ENCODE results near the gene TLR4.

TLR4 gene

DNA sequence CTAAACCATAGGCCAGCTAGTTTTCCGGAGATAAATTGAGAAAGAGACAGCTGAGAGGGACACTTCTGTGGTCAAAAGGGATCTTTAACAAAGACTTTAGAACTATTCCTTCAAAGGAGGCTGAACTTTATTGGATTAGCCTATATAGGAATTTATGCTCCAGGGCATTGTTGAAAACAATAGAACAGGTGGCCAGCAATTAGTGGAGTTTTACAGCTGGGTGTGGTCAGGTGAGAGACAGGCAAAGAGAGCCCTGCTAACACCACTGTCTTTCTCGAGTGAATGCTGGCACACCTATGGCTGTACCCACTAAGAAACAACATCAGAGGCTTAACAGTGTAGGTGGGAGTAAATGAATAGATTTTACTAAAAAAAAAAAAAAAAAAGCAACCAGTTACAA is 16.7 kb upstream of the TLR4 start:
- H3K27ac ChIP-seq (ENCODE audit: low read depth, low read length), result no peak overlapping the region
- H3K27me3 ChIP-seq (ENCODE audit: control insufficient read depth, insufficient read depth, low read length), result no peaks in the 10 kb centered on the region
- no peak overlapping the region for H3K9ac ChIP-seq (ENCODE audit: low read length)
- H3K4me1 ChIP-seq (ENCODE audit: control insufficient read depth, insufficient read depth, low read length), result no peaks in the 10 kb centered on the region
- H3K36me3 ChIP-seq (ENCODE audit: control insufficient read depth, insufficient read depth, low read length), result no peaks in the 10 kb centered on the region
- H3K4me3 ChIP-seq (ENCODE audit: low read length), result no peak overlapping the region

DNA sequence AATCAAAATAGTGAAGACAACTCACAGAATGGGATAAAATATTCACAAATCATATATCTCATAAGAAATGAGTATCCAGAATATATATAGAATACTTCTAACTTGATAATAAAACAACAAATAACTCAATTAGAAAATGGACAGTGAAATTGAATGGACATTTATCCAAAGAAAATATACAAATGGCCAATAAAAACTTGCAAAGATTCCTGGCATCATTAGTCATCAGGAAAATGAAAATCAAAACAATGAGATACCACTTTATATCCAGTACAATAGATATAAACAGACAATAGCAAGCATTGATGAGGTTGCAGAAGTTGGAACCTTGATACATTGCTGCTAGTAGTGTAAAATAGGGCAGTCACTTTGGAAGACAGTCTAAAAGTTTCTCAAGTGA is 12.8 kb upstream of the TLR4 start:
- no peak overlapping the region for H3K27ac ChIP-seq (ENCODE audit: low read depth, low read length)
- no peaks in the 10 kb centered on the region for H3K4me1 ChIP-seq (ENCODE audit: control insufficient read depth, insufficient read depth, low read length)
- no peaks in the 10 kb centered on the region for H3K36me3 ChIP-seq (ENCODE audit: control insufficient read depth, insufficient read depth, low read length)
- no peaks in the 10 kb centered on the region for H3K27me3 ChIP-seq (ENCODE audit: control insufficient read depth, insufficient read depth, low read length)
- H3K9ac ChIP-seq (ENCODE audit: low read length), result no peak overlapping the region
- no peak overlapping the region for H3K4me3 ChIP-seq (ENCODE audit: low read length)

DNA sequence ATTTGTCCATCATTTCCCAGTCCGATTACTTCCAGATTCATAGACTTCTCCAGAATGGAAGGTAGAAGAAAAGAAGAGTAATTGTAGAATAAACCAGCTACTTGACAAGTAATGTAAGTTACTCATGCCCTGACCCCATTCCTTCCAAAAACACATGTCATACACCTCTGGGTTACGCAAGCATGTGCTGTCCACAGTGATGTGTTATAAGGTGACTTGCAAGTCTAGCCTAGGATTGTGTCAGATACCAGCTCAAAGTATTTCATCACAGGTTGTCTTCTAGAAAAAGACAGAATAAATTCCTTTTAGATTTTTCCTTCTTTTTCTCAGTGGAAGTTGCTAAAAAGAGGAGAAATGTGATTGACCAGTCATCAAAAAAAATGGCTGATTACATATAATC is 8.0 kb upstream of the TLR4 start:
- Histone ChIP-seq H3K36me3 (ENCODE audit: control insufficient read depth, insufficient read depth, low read length) (no peaks in the 10 kb centered on the region), H3K27me3 (ENCODE audit: control insufficient read depth, insufficient read depth, low read length) (no peaks in the 10 kb centered on the region), H3K27ac (ENCODE audit: low read depth, low read length) (no peak overlapping the region), H3K4me1 (ENCODE audit: control insufficient read depth, insufficient read depth, low read length) (no peaks in the 10 kb centered on the region), H3K9ac (ENCODE audit: low read length) (no peak overlapping the region), H3K4me3 (ENCODE audit: low read length) (no peak overlapping the region)

DNA sequence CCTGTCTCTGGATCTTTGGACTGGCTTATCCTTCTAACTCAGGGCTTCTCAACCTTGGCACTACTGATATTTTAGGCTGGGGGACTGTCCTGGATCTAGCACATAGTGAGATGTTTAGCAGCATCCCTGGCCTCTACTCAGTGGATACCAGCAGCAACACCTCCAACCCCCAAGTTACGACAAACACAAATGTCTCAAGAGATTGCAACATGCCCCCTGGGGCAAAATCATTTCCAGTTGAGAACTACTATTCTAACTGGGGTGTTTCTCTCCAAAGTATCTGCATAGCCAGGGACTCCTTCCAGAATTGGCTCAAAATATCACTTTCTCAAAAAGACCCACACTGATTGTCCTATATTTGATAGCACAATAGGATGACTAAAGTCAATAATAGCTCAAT is 7.2 kb upstream of the TLR4 start:
- Histone ChIP-seq H3K36me3 (ENCODE audit: control insufficient read depth, insufficient read depth, low read length) (no peaks in the 10 kb centered on the region), H3K27me3 (ENCODE audit: control insufficient read depth, insufficient read depth, low read length) (no peaks in the 10 kb centered on the region), H3K4me1 (ENCODE audit: control insufficient read depth, insufficient read depth, low read length) (no peaks in the 10 kb centered on the region), H3K9ac (ENCODE audit: low read length) (no peak overlapping the region), H3K4me3 (ENCODE audit: low read length) (no peak overlapping the region), H3K27ac (ENCODE audit: low read depth, low read length) (no peak overlapping the region)

DNA sequence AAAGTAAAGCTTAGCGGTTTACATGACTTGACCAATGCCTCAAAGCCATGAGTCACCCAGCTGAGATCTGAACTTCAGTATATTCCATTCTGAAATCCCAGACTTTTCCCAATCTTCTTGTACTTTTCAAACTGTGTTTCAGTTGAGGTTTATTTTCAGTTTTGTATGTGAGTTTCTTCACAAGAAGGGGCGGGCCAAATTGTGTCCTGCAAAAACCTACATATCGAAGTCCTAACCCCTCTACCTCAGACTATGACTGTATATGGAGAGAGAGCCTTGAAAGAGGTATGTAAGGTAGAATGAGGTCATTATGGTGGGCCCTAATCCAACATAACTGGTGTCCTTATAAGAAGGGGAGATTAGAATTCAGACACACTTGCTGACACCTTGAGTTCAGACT is 666 bp upstream of the TLR4 start:
- H3K4me3 ChIP-seq (ENCODE audit: low read length), result peak overlapping the region; percentile 6

DNA sequence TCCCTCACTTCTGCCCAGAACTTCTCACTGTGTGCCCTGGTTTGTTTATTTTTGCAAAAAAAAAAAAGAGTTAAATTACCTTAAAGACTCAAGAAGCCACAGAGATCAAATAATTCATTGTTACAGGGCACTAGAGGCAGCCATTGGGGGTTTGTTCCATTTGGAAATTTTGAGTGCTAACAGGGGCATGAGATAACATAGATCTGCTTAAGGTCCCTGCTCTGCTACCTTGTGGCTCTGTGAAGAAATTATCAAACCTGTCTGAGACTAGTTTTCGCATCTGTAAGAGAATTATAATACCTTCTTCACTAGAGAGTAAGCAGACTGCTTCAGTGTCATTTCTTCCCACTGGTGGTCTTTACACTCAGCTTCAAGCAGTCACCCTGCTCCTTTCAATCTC is 394 bp downstream of the TLR4 start:
- H3K27me3 ChIP-seq (ENCODE audit: control insufficient read depth, insufficient read depth, low read length), result no peaks in the 10 kb centered on the region
- H3K4me3 ChIP-seq (ENCODE audit: low read length), result peak overlapping the region; percentile 6
- no peak overlapping the region for H3K9ac ChIP-seq (ENCODE audit: low read length)

More for the DNA sequence above, 666 bp upstream of the TLR4 start:
- peak overlapping the region; percentile 67 for H3K27ac ChIP-seq (ENCODE audit: low read depth, low read length)
- H3K9ac ChIP-seq (ENCODE audit: low read length), result no peak overlapping the region
- peaks cover 5% of the 10 kb centered on the region for H3K4me1 ChIP-seq (ENCODE audit: control insufficient read depth, insufficient read depth, low read length)
- no peaks in the 10 kb centered on the region for H3K27me3 ChIP-seq (ENCODE audit: control insufficient read depth, insufficient read depth, low read length)
- no peaks in the 10 kb centered on the region for H3K36me3 ChIP-seq (ENCODE audit: control insufficient read depth, insufficient read depth, low read length)

DNA sequence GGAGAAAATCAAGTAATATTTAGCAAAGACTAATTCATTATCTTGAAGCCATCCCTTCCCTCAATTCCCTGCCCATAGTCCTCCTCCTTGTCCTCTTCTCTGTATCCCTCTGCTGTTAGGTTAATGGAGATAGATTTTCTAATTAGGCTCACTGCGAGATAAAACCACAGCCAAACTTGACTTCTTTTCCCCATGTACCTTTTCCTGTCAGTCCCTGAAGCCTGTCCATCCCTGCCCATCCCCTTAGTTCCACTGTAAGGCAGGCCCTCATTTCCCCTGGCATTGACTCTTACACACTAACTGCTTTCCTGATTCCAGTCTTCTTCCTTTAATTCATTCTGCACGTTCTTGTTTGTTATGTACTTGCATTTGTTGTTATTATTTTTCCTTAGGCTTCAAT is 1.2 kb downstream of the TLR4 start:
- Histone ChIP-seq H3K27ac (ENCODE audit: low read depth, low read length) (no peak overlapping the region), H3K27me3 (ENCODE audit: control insufficient read depth, insufficient read depth, low read length) (no peaks in the 10 kb centered on the region), H3K9ac (ENCODE audit: low read length) (no peak overlapping the region), H3K36me3 (ENCODE audit: control insufficient read depth, insufficient read depth, low read length) (no peaks in the 10 kb centered on the region), H3K4me1 (ENCODE audit: control insufficient read depth, insufficient read depth, low read length) (peaks cover 5% of the 10 kb centered on the region), H3K4me3 (ENCODE audit: low read length) (peak overlapping the region; percentile 40)

More for the DNA sequence above, 394 bp downstream of the TLR4 start:
- Histone ChIP-seq H3K27ac (ENCODE audit: low read depth, low read length) (no peak overlapping the region), H3K36me3 (ENCODE audit: control insufficient read depth, insufficient read depth, low read length) (no peaks in the 10 kb centered on the region), H3K4me1 (ENCODE audit: control insufficient read depth, insufficient read depth, low read length) (peaks cover 5% of the 10 kb centered on the region)

DNA sequence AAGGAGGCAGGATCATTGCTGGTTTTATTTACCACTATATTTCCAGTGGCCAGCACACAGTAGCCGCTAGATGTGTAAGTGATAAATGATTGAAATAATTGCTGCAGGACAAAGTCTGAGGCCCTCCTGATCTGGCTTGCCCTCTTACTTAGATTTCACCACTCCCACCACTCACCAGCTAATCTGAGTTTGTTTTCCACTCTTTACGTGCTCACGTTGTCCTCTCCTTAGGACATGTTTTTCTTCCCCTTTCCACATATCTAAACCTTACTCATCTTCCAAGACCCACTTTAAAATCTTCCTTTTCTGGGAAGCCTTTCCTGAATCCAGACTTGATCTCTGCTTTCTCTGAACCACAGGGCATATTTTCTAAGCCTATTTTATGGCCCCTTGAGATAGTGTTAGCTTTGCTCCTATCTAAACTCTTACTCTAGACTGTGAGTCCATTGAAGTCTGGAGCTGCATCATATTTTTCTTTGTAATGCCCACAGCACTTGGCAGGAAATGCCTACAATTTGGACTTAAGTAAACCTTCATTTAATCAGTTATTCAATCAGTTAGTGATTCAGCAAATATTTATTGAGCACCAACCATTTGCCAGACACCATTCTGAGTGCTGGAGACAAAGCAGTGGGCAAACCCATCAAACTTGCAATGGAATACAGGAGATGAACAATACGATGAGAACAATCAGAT is 2.4 kb downstream of the TLR4 start:
- Histone ChIP-seq H3K36me3 (ENCODE audit: control insufficient read depth, insufficient read depth, low read length) (no peaks in the 10 kb centered on the region), H3K9ac (ENCODE audit: low read length) (no peak overlapping the region), H3K27ac (ENCODE audit: low read depth, low read length) (no peak overlapping the region), H3K4me3 (ENCODE audit: low read length) (peak overlapping the region; percentile 13), H3K27me3 (ENCODE audit: control insufficient read depth, insufficient read depth, low read length) (no peaks in the 10 kb centered on the region), H3K4me1 (ENCODE audit: control insufficient read depth, insufficient read depth, low read length) (peaks cover 5% of the 10 kb centered on the region)

DNA sequence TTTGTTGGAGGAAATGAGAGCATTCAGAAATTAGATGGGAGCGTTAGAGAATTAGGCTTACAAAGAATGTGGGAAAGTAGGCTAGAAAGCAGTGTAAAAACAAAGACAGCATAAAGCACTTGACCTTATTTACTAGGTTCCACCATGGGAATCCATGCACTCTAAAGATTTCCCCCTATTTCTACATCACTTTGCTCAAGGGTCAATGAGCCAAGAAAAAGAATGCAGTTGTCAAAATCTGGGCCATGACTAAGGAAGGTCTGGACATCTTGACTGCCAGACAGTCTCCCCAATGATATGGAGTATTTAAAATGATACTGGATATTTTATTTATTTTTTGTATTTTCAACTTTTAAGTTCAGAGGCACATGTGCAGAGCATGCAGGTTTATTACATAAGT is 3.4 kb downstream of the TLR4 start:
- Histone ChIP-seq H3K36me3 (ENCODE audit: control insufficient read depth, insufficient read depth, low read length) (no peaks in the 10 kb centered on the region), H3K27me3 (ENCODE audit: control insufficient read depth, insufficient read depth, low read length) (no peaks in the 10 kb centered on the region), H3K9ac (ENCODE audit: low read length) (no peak overlapping the region), H3K4me3 (ENCODE audit: low read length) (peak overlapping the region; percentile 11), H3K4me1 (ENCODE audit: control insufficient read depth, insufficient read depth, low read length) (peaks cover 5% of the 10 kb centered on the region), H3K27ac (ENCODE audit: low read depth, low read length) (no peak overlapping the region)

DNA sequence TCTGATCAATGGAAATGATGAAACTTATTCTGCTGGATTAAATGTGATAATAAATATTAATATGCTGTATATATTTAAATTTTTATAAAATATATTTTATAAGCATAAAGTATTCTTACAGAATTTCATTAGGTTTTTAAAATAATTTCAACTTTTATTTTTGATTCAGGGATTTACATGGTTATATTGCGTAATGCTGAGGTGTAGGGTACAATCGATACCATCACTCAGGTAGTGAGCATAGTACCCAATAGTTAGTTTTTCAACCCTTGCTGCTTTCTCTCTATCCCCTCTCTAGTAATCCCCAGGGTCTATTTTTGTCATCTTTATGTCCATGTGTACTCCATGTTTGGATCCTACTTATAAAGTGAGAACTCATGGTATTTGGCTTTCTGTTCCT is 5.7 kb downstream of the TLR4 start:
- Histone ChIP-seq H3K4me1 (ENCODE audit: control insufficient read depth, insufficient read depth, low read length) (no peaks in the 10 kb centered on the region), H3K4me3 (ENCODE audit: low read length) (no peak overlapping the region), H3K27me3 (ENCODE audit: control insufficient read depth, insufficient read depth, low read length) (no peaks in the 10 kb centered on the region), H3K27ac (ENCODE audit: low read depth, low read length) (no peak overlapping the region), H3K9ac (ENCODE audit: low read length) (no peak overlapping the region), H3K36me3 (ENCODE audit: control insufficient read depth, insufficient read depth, low read length) (no peaks in the 10 kb centered on the region)

DNA sequence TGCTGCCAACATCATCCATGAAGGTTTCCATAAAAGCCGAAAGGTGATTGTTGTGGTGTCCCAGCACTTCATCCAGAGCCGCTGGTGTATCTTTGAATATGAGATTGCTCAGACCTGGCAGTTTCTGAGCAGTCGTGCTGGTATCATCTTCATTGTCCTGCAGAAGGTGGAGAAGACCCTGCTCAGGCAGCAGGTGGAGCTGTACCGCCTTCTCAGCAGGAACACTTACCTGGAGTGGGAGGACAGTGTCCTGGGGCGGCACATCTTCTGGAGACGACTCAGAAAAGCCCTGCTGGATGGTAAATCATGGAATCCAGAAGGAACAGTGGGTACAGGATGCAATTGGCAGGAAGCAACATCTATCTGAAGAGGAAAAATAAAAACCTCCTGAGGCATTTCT is 10.1 kb downstream of the TLR4 start:
- no peaks in the 10 kb centered on the region for H3K27me3 ChIP-seq (ENCODE audit: control insufficient read depth, insufficient read depth, low read length)
- H3K27ac ChIP-seq (ENCODE audit: low read depth, low read length), result no peak overlapping the region
- no peaks in the 10 kb centered on the region for H3K4me1 ChIP-seq (ENCODE audit: control insufficient read depth, insufficient read depth, low read length)
- H3K9ac ChIP-seq (ENCODE audit: low read length), result no peak overlapping the region
- no peaks in the 10 kb centered on the region for H3K36me3 ChIP-seq (ENCODE audit: control insufficient read depth, insufficient read depth, low read length)
- H3K4me3 ChIP-seq (ENCODE audit: low read length), result no peak overlapping the region

DNA sequence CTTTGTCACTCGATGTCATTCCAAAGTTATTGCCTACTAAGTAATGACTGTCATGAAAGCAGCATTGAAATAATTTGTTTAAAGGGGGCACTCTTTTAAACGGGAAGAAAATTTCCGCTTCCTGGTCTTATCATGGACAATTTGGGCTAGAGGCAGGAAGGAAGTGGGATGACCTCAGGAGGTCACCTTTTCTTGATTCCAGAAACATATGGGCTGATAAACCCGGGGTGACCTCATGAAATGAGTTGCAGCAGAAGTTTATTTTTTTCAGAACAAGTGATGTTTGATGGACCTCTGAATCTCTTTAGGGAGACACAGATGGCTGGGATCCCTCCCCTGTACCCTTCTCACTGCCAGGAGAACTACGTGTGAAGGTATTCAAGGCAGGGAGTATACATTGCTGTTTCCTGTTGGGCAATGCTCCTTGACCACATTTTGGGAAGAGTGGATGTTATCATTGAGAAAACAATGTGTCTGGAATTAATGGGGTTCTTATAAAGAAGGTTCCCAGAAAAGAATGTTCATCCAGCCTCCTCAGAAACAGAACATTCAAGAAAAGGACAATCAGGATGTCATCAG is 11.3 kb downstream of the TLR4 start:
- Histone ChIP-seq H3K27me3 (ENCODE audit: control insufficient read depth, insufficient read depth, low read length) (no peaks in the 10 kb centered on the region), H3K4me1 (ENCODE audit: control insufficient read depth, insufficient read depth, low read length) (no peaks in the 10 kb centered on the region), H3K4me3 (ENCODE audit: low read length) (no peak overlapping the region), H3K36me3 (ENCODE audit: control insufficient read depth, insufficient read depth, low read length) (no peaks in the 10 kb centered on the region), H3K27ac (ENCODE audit: low read depth, low read length) (no peak overlapping the region), H3K9ac (ENCODE audit: low read length) (no peak overlapping the region)

DNA sequence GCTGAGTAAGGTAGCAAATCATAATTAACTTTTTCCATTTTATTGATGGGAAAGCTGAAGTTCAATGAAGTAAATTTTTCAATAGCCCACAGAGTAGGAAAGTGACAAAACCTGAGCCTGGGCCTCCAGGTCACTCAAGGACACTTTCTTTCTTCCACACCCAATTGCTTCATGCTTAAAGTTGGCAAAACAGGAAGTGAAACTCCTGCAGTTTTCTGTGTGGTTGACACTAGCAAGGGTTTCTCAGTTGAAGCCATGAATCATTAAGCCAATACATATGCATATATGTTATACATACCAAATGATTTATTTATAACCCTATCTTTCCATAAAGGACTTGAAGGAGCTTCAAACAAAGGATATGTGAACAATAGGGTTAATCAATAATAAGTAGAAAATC is 13.9 kb downstream of the TLR4 start:
- no peaks in the 10 kb centered on the region for H3K36me3 ChIP-seq (ENCODE audit: control insufficient read depth, insufficient read depth, low read length)
- H3K27me3 ChIP-seq (ENCODE audit: control insufficient read depth, insufficient read depth, low read length), result no peaks in the 10 kb centered on the region
- no peak overlapping the region for H3K9ac ChIP-seq (ENCODE audit: low read length)
- no peaks in the 10 kb centered on the region for H3K4me1 ChIP-seq (ENCODE audit: control insufficient read depth, insufficient read depth, low read length)
- H3K27ac ChIP-seq (ENCODE audit: low read depth, low read length), result no peak overlapping the region
- H3K4me3 ChIP-seq (ENCODE audit: low read length), result no peak overlapping the region

All from rectal smooth muscle tissue (tissue), 1 donor.